HL-60 (cell line): ENCODE data around the gene CPA2.

Source experiments
- POLR2AphosphoS5 ChIP-seq: IDR thresholded peaks from 2 replicates; pipeline ENCODE4 v1.6.1; 2012; ENCODE audit warnings: low read depth
- TF ChIP-seq, protein P1 (sequence below): IDR thresholded peaks from one replicate; pipeline ENCODE4 v1.5.1; 2011; ENCODE audit warnings: low read length, control low read depth, inconsistent platforms; ENCODE audit not compliant: insufficient read depth
- TF ChIP-seq, protein P2 (sequence below): IDR thresholded peaks from 2 replicates; pipeline ENCODE4 v1.6.1; 2012; ENCODE audit warnings: low read depth; ENCODE audit not compliant: insufficient replicate concordance

DNA sequence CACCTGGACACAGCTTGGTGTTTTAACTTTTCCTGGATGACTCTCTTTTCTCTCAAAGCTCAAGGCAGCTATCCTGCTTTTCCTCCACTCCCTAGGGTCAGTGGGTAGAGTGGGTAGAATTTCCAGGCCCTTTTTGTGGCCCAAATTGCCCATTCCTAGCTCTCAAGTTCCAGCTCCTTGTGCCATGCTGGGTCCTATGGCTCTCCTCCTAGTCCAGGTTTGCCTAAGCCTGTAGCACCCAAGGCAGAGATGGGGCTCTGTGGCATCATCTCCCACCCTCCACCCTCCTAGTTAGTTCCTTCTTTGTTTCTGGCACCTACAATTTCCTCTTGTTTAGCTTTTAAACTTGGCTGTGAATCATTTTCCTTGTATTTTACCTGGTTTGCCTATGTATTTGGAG is 36.0 kb downstream of the CPA2 start:
- TF ChIP-seq, protein P1, sequence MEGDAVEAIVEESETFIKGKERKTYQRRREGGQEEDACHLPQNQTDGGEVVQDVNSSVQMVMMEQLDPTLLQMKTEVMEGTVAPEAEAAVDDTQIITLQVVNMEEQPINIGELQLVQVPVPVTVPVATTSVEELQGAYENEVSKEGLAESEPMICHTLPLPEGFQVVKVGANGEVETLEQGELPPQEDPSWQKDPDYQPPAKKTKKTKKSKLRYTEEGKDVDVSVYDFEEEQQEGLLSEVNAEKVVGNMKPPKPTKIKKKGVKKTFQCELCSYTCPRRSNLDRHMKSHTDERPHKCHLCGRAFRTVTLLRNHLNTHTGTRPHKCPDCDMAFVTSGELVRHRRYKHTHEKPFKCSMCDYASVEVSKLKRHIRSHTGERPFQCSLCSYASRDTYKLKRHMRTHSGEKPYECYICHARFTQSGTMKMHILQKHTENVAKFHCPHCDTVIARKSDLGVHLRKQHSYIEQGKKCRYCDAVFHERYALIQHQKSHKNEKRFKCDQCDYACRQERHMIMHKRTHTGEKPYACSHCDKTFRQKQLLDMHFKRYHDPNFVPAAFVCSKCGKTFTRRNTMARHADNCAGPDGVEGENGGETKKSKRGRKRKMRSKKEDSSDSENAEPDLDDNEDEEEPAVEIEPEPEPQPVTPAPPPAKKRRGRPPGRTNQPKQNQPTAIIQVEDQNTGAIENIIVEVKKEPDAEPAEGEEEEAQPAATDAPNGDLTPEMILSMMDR = no peak
- TF ChIP-seq POLR2AphosphoS5 = no peak
- TF ChIP-seq, protein P2, sequence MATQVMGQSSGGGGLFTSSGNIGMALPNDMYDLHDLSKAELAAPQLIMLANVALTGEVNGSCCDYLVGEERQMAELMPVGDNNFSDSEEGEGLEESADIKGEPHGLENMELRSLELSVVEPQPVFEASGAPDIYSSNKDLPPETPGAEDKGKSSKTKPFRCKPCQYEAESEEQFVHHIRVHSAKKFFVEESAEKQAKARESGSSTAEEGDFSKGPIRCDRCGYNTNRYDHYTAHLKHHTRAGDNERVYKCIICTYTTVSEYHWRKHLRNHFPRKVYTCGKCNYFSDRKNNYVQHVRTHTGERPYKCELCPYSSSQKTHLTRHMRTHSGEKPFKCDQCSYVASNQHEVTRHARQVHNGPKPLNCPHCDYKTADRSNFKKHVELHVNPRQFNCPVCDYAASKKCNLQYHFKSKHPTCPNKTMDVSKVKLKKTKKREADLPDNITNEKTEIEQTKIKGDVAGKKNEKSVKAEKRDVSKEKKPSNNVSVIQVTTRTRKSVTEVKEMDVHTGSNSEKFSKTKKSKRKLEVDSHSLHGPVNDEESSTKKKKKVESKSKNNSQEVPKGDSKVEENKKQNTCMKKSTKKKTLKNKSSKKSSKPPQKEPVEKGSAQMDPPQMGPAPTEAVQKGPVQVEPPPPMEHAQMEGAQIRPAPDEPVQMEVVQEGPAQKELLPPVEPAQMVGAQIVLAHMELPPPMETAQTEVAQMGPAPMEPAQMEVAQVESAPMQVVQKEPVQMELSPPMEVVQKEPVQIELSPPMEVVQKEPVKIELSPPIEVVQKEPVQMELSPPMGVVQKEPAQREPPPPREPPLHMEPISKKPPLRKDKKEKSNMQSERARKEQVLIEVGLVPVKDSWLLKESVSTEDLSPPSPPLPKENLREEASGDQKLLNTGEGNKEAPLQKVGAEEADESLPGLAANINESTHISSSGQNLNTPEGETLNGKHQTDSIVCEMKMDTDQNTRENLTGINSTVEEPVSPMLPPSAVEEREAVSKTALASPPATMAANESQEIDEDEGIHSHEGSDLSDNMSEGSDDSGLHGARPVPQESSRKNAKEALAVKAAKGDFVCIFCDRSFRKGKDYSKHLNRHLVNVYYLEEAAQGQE = no peak
